GM23338 (cell line): ENCODE measurements around the gene DRGX. TPM values are rescaled to one million over a fixed set of nuclear protein-coding genes. Genes with fewer than 3 reads are reported as not detected.

Experiments
- ATAC-seq: fragments of 200-7000 bp; cut with Tn5 transposase; 3 replicates; pipeline ENCODE4 v1.9.1; 2020
- DNase-seq: peaks from one replicate; pipeline ENCODE4 v3.0.0-alpha.2; 2015; ENCODE audit warnings: low spot score
- H2AFZ ChIP-seq: fragments of 200-600 bp; sonication (generic); 2 replicates; pipeline ENCODE4 v1.8.0; 2016; ENCODE audit warnings: antibody characterized with exemption, mild to moderate bottlenecking, moderate library complexity
- H3F3A ChIP-seq: fragments of 200-600 bp; sonication (generic); replicated peaks from 2 replicates; pipeline ENCODE4 v1.8.0; 2017; ENCODE audit warnings: antibody characterized with exemption, mixed run types, low read depth
- H3K27ac ChIP-seq: fragments of 200-600 bp; sonication (generic); 2 replicates; pipeline ENCODE4 v1.6.1; 2016; ENCODE audit warnings: low read depth
- H3K27me3 ChIP-seq: fragments of 200-600 bp; sonication (generic); 2 replicates; pipeline ENCODE4 v1.8.0; 2016; ENCODE audit warnings: mild to moderate bottlenecking, mixed run types, moderate library complexity; ENCODE audit not compliant: insufficient read depth
- H3K36me3 ChIP-seq: fragments of 200-600 bp; sonication (generic); 2 replicates; pipeline ENCODE4 v1.8.0; 2016; ENCODE audit warnings: mild to moderate bottlenecking; ENCODE audit not compliant: insufficient read depth
- H3K4me1 ChIP-seq: fragments of 200-600 bp; sonication (generic); 2 replicates; pipeline ENCODE4 v1.8.0; 2016; ENCODE audit warnings: mild to moderate bottlenecking, moderate library complexity; ENCODE audit not compliant: insufficient read depth
- H3K4me2 ChIP-seq: fragments of 200-600 bp; sonication (generic); 2 replicates; pipeline ENCODE4 v1.7.1; 2017; ENCODE audit warnings: mixed run types
- H3K4me3 ChIP-seq: fragments of 200-600 bp; sonication (generic); 2 replicates; pipeline ENCODE4 v1.6.1; 2016; ENCODE audit warnings: mixed run types
- H3K79me2 ChIP-seq: fragments of 200-600 bp; sonication (generic); replicated peaks from 2 replicates; pipeline ENCODE4 v1.8.0; 2017; ENCODE audit warnings: mild to moderate bottlenecking; ENCODE audit not compliant: insufficient read depth
- H3K9me2 ChIP-seq: fragments of 200-600 bp; sonication (generic); 2 replicates; pipeline ENCODE4 v1.8.0; 2017; ENCODE audit not compliant: insufficient read depth
- H4K20me1 ChIP-seq: fragments of 200-600 bp; sonication (generic); replicated peaks from 2 replicates; pipeline ENCODE4 v1.8.0; 2017; ENCODE audit warnings: mild to moderate bottlenecking; ENCODE audit not compliant: insufficient read depth
- H3K27ac Mint-ChIP-seq: 2 replicates; pipeline ENCODE4 v1.8.0; 2020; ENCODE audit warnings: inconsistent platforms, mild to moderate bottlenecking, moderate library complexity, mixed read lengths
- H3K27me3 Mint-ChIP-seq: 3 replicates; pipeline ENCODE4 v1.8.0; 2022; ENCODE audit warnings: low read depth, mild to moderate bottlenecking, moderate library complexity, mixed read lengths, inconsistent platforms; ENCODE audit not compliant: insufficient read depth, poor library complexity
- H3K36me3 Mint-ChIP-seq: 3 replicates; pipeline ENCODE4 v1.8.0; 2021; ENCODE audit warnings: low read depth, mild to moderate bottlenecking, inconsistent platforms, moderate library complexity, mixed read lengths
- H3K4me1 Mint-ChIP-seq: 3 replicates; pipeline ENCODE4 v1.8.0; 2020; ENCODE audit warnings: mild to moderate bottlenecking, inconsistent platforms, mixed read lengths
- H3K4me3 Mint-ChIP-seq: 3 replicates; pipeline ENCODE4 v1.8.0; 2021; ENCODE audit warnings: moderate library complexity, mild to moderate bottlenecking, inconsistent platforms, mixed read lengths
- H3K9me3 Mint-ChIP-seq: 3 replicates; pipeline ENCODE4 v1.8.0; 2020; ENCODE audit warnings: moderate library complexity, mild to moderate bottlenecking, inconsistent platforms, mixed read lengths
- CREB1 ChIP-seq: fragments of 250-450 bp; sonication (Bioruptor Pico); IDR thresholded peaks from 2 replicates; pipeline ENCODE4 v1.5.0; 2020; ENCODE audit warnings: low read depth, mild to moderate bottlenecking, moderate library complexity
- EZH2 ChIP-seq: fragments of 200-600 bp; sonication (generic); IDR thresholded peaks from one replicate; pipeline ENCODE4 v1.8.0; 2017; ENCODE audit warnings: antibody characterized with exemption, mild to moderate bottlenecking, low read depth; ENCODE audit not compliant: unreplicated experiment
- EZH2phosphoT487 ChIP-seq: fragments of 200-600 bp; sonication (generic); IDR thresholded peaks from one replicate; pipeline ENCODE4 v1.8.1; 2018; ENCODE audit warnings: antibody characterized with exemption; ENCODE audit not compliant: unreplicated experiment
- JUNB ChIP-seq: IDR thresholded peaks from one replicate; pipeline ENCODE4 v1.6.1; 2016; ENCODE audit warnings: antibody characterized with exemption; ENCODE audit not compliant: unreplicated experiment
- NANOG ChIP-seq: IDR thresholded peaks from 2 replicates; pipeline ENCODE4 v1.6.1; 2016; ENCODE audit warnings: antibody characterized with exemption, borderline replicate concordance
- POLR2AphosphoS5 ChIP-seq: IDR thresholded peaks from 2 replicates; pipeline ENCODE4 v1.6.1; 2016; ENCODE audit warnings: antibody characterized with exemption, low read depth
- REST ChIP-seq: IDR thresholded peaks from one replicate; pipeline ENCODE4 v1.6.1; 2018; ENCODE audit warnings: antibody characterized with exemption; ENCODE audit not compliant: unreplicated experiment
- STAT1 ChIP-seq: IDR thresholded peaks from one replicate; pipeline ENCODE4 v1.6.1; 2016; ENCODE audit warnings: antibody characterized with exemption; ENCODE audit not compliant: unreplicated experiment
- ZNF331 ChIP-seq: fragments of 250-450 bp; sonication (Bioruptor Pico); IDR thresholded peaks from 2 replicates; pipeline ENCODE4 v1.5.0; 2020; ENCODE audit warnings: low read depth, mild to moderate bottlenecking, moderate library complexity
- ZNF462 ChIP-seq: fragments of 250-450 bp; sonication (Bioruptor Pico); IDR thresholded peaks from 2 replicates; pipeline ENCODE4 v1.5.0; 2020; ENCODE audit warnings: mild to moderate bottlenecking, moderate library complexity
- polyA plus RNA-seq: library from polyadenylated mRNA; unstranded; fragments of >200 nt; fragmentation: Nextera tagmentation; extraction: Ambion mirVana; gene quantifications from 2 replicates; pipeline ENCODE4 v1.2.1, GENCODE V29; 2016
- total RNA-seq: library from RNA; depleted of rRNA; stranded (reverse); fragments of >200 nt; shearing (Covaris generic); gene quantifications from 2 replicates; pipeline ENCODE4 v1.2.3, GENCODE V29; 2014
- TF ChIP-seq, protein P1 (sequence below): IDR thresholded peaks from 2 replicates; pipeline ENCODE4 v1.6.1; 2016; ENCODE audit warnings: antibody characterized with exemption
- TF ChIP-seq, protein P2 (sequence below), 2 experiments: fragments of 200-600 bp in 1 of 2; sonication (generic) in 1 of 2; conservative IDR thresholded peaks; 2 replicates each; pipeline versions ENCODE4 v1.5.1 to v1.6.1; 2016 to 2017; ENCODE audit warnings: antibody characterized with exemption in 2 of 2, low read depth in 2 of 2, mild to moderate bottlenecking in 2 of 2, moderate library complexity in 1 of 2

DRGX gene
- total and polyA plus RNA-seq, 2 experiments from 2014 or later, result not detected

GRCh38 chr10:49332333-49332732 is 63.6 kb downstream of the DRGX start (continued):
- TF ChIP-seq, protein P1, sequence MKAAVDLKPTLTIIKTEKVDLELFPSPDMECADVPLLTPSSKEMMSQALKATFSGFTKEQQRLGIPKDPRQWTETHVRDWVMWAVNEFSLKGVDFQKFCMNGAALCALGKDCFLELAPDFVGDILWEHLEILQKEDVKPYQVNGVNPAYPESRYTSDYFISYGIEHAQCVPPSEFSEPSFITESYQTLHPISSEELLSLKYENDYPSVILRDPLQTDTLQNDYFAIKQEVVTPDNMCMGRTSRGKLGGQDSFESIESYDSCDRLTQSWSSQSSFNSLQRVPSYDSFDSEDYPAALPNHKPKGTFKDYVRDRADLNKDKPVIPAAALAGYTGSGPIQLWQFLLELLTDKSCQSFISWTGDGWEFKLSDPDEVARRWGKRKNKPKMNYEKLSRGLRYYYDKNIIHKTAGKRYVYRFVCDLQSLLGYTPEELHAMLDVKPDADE, result no peak

GRCh38 chr10:49331431-49331830 is 64.5 kb downstream of the DRGX start:
- no peaks in the 10 kb centered on the region for H3K79me2 ChIP-seq
- no peak overlapping the region for H3K27ac ChIP-seq
- H3K27ac Mint-ChIP-seq, result no peak overlapping the region
- DNase-seq (no peak), ATAC-seq (no peak)
- no peak overlapping the region for H2AFZ ChIP-seq
- H3K4me1 ChIP-seq, result no peaks in the 10 kb centered on the region
- no peaks in the 10 kb centered on the region for H4K20me1 ChIP-seq
- no peak overlapping the region for H3K4me3 Mint-ChIP-seq
- no peaks in the 10 kb centered on the region for H3F3A ChIP-seq
- no peaks in the 10 kb centered on the region; the same call in 1 of the 2 replicates for H3K9me2 ChIP-seq
- H3K4me2 ChIP-seq, result no peak overlapping the region
- no peaks in the 10 kb centered on the region; the same call in 2 of the 3 replicates for H3K9me3 Mint-ChIP-seq
- H3K4me1 Mint-ChIP-seq, result peaks cover 7% of the 10 kb centered on the region
- H3K36me3 ChIP-seq, result no peaks in the 10 kb centered on the region
- peaks cover 14% of the 10 kb centered on the region for H3K27me3 Mint-ChIP-seq
- no peaks in the 10 kb centered on the region for H3K36me3 Mint-ChIP-seq
- no peak overlapping the region for H3K4me3 ChIP-seq
- H3K27me3 ChIP-seq, result no peaks in the 10 kb centered on the region
- TF ChIP-seq, protein P1, result no peak
- TF ChIP-seq JUNB (no peak), STAT1 (no peak), CREB1 (no peak), ZNF462 (CRISPR knock-in tag) (no peak), POLR2AphosphoS5 (no peak), NANOG (no peak), EZH2phosphoT487 (no peak), REST (no peak), ZNF331 (CRISPR knock-in tag) (no peak), EZH2 (no peak)
- TF ChIP-seq, protein P2, sequence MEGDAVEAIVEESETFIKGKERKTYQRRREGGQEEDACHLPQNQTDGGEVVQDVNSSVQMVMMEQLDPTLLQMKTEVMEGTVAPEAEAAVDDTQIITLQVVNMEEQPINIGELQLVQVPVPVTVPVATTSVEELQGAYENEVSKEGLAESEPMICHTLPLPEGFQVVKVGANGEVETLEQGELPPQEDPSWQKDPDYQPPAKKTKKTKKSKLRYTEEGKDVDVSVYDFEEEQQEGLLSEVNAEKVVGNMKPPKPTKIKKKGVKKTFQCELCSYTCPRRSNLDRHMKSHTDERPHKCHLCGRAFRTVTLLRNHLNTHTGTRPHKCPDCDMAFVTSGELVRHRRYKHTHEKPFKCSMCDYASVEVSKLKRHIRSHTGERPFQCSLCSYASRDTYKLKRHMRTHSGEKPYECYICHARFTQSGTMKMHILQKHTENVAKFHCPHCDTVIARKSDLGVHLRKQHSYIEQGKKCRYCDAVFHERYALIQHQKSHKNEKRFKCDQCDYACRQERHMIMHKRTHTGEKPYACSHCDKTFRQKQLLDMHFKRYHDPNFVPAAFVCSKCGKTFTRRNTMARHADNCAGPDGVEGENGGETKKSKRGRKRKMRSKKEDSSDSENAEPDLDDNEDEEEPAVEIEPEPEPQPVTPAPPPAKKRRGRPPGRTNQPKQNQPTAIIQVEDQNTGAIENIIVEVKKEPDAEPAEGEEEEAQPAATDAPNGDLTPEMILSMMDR (conservative IDR thresholded peaks at IDR 0.05; ENCODE audit: low read depth in 2 of 2), result no peak
